OCI-LY3 (cell line): ENCODE measurements around the gene TMEM253.

Experiments
- EZH2phosphoT487 ChIP-seq: fragments of 200-600 bp; shearing (Covaris generic); IDR thresholded peaks from 2 replicates; pipeline ENCODE4 v1.6.1; 2018; ENCODE audit warnings: antibody characterized with exemption, mixed run types, low read depth
- TF ChIP-seq, protein P1 (sequence below): fragments of 200-600, 300-600 bp; sonication (generic); IDR thresholded peaks from 2 replicates; pipeline ENCODE4 v1.5.1; 2014; ENCODE audit warnings: antibody characterized with exemption, low read length, low read depth

DNA sequence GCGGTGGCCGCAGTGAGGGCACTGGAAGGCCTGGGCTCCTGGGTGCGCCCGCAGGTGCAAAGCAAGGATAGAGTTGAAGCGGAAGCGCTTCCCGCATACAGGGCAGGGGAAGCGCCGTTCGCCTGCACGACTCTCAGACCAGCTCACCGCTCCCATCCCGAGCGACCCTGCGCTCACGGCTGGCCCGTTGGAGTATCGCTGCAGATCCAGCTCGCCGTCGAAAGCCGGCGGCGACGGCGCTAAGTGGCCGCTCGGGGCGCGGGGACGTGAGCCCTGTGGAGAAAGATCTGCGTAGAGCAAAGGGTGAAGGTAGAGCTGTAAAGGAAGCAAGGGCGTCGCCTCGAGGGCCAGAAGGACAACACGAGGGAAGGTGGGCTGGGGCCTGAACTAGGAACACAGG is 7.8 kb upstream of the TMEM253 start:
- TF ChIP-seq, protein P1, sequence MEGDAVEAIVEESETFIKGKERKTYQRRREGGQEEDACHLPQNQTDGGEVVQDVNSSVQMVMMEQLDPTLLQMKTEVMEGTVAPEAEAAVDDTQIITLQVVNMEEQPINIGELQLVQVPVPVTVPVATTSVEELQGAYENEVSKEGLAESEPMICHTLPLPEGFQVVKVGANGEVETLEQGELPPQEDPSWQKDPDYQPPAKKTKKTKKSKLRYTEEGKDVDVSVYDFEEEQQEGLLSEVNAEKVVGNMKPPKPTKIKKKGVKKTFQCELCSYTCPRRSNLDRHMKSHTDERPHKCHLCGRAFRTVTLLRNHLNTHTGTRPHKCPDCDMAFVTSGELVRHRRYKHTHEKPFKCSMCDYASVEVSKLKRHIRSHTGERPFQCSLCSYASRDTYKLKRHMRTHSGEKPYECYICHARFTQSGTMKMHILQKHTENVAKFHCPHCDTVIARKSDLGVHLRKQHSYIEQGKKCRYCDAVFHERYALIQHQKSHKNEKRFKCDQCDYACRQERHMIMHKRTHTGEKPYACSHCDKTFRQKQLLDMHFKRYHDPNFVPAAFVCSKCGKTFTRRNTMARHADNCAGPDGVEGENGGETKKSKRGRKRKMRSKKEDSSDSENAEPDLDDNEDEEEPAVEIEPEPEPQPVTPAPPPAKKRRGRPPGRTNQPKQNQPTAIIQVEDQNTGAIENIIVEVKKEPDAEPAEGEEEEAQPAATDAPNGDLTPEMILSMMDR = no peak
- TF ChIP-seq EZH2phosphoT487 = no peak
